ENCODE measurements around the gene PLVAP.
A peak's percentile ranks its signal among the peaks of the same experiment; 100 is the strongest.

- no peak for TF ChIP-seq ZNF169 (tag by site-specific recombination; IDR thresholded peaks at IDR 0.05)
- TF ChIP-seq ELK4 (IDR thresholded peaks at IDR 0.05; ENCODE audit: borderline replicate concordance, low read depth, low read length) = no peak
- no peak for TF ChIP-seq GLI4 (tag by site-specific recombination; IDR thresholded peaks at IDR 0.05)
- no peak for TF ChIP-seq ZNF302 (tag by site-specific recombination; IDR thresholded peaks at IDR 0.05; ENCODE audit: low read depth)
- no peak for TF ChIP-seq ZNF792 (tag by site-specific recombination; IDR thresholded peaks at IDR 0.05)
- TF ChIP-seq ZSCAN5A (tag by site-specific recombination; IDR thresholded peaks at IDR 0.05) = no peak
- TF ChIP-seq FEZF1 (tag by site-specific recombination; IDR thresholded peaks at IDR 0.05) = no peak
- TF ChIP-seq SP2 (tag by site-specific recombination; IDR thresholded peaks at IDR 0.05) = peak; percentile 14; the same call in 1 of the 2 replicates
These were observed 24.4 kb downstream of the PLVAP start for GRCh38 chr19:17352608-17353280.

Data from HEK293 (cell line).